Karpas-422 (cell line): ENCODE measurements around the gene NTF4. TPM values are rescaled to one million over a fixed set of nuclear protein-coding genes. Genes with fewer than 3 reads are reported as not detected.

Experiments
- DNase-seq: peaks from one replicate; pipeline ENCODE4 v3.0.0-alpha.2; 2015
- H2AFZ ChIP-seq: fragments of 200-600 bp; sonication (generic); 2 replicates; pipeline ENCODE4 v1.6.1; 2014; ENCODE audit warnings: antibody characterized with exemption, low read length, mixed read lengths
- H3K27ac ChIP-seq: fragments of 200-600 bp; sonication (generic); 2 replicates; pipeline ENCODE4 v1.5.1; 2014; ENCODE audit warnings: mild to moderate bottlenecking, low read length, moderate library complexity
- H3K27me3 ChIP-seq: fragments of 200-600 bp; sonication (generic); 2 replicates; pipeline ENCODE4 v1.6.1; 2014; ENCODE audit warnings: low read length, mixed read lengths
- H3K36me3 ChIP-seq: fragments of 200-600 bp; sonication (generic); 2 replicates; pipeline ENCODE4 v1.6.1; 2014; ENCODE audit warnings: low read length, mixed read lengths; ENCODE audit not compliant: insufficient read depth
- H3K4me1 ChIP-seq: fragments of 200-600 bp; sonication (generic); 2 replicates; pipeline ENCODE4 v1.6.1; 2014; ENCODE audit warnings: mild to moderate bottlenecking, low read length, mixed read lengths
- H3K4me2 ChIP-seq: fragments of 200-600 bp; sonication (generic); 2 replicates; pipeline ENCODE4 v1.6.1; 2014; ENCODE audit warnings: low read length, low read depth, mild to moderate bottlenecking; ENCODE audit not compliant: poor library complexity, severe bottlenecking
- H3K4me3 ChIP-seq: fragments of 200-600 bp; sonication (generic); 2 replicates; pipeline ENCODE4 v1.5.1; 2014; ENCODE audit warnings: mild to moderate bottlenecking, antibody characterized with exemption, low read length, mixed read lengths
- H3K79me2 ChIP-seq: fragments of 200-600 bp; sonication (generic); 2 replicates; pipeline ENCODE4 v1.6.1; 2014; ENCODE audit warnings: mild to moderate bottlenecking, low read length, mixed read lengths
- H3K9ac ChIP-seq: fragments of 200-600 bp; sonication (generic); 2 replicates; pipeline ENCODE4 v1.6.0; 2014; ENCODE audit warnings: low read length
- H3K9me2 ChIP-seq: fragments of 200-600 bp; sonication (generic), shearing (Covaris generic); replicated peaks from 2 replicates; pipeline ENCODE4 v1.6.0; 2014; ENCODE audit warnings: mild to moderate bottlenecking, low read length, moderate library complexity; ENCODE audit not compliant: insufficient read depth
- H3K9me3 ChIP-seq: fragments of 300-700, 200-600 bp; sonication (generic); 2 replicates; pipeline ENCODE4 v1.6.1; 2014; ENCODE audit warnings: low read length, mixed read lengths
- H4K20me1 ChIP-seq: fragments of 200-600 bp; sonication (generic); 2 replicates; pipeline ENCODE4 v1.6.1; 2014; ENCODE audit warnings: mild to moderate bottlenecking, antibody characterized with exemption, low read length, low read depth; ENCODE audit not compliant: insufficient read depth
- total RNA-seq: library from RNA; depleted of rRNA; stranded (reverse); fragments of >200 nt; shearing (Covaris generic); gene quantifications from 2 replicates; pipeline ENCODE4 v1.2.3, GENCODE V29; 2014; ENCODE audit warnings: low replicate concordance; rRNA removed

Gene NTF4, protein sequence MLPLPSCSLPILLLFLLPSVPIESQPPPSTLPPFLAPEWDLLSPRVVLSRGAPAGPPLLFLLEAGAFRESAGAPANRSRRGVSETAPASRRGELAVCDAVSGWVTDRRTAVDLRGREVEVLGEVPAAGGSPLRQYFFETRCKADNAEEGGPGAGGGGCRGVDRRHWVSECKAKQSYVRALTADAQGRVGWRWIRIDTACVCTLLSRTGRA
- total RNA-seq, result not detected in 2 replicates

DNA sequence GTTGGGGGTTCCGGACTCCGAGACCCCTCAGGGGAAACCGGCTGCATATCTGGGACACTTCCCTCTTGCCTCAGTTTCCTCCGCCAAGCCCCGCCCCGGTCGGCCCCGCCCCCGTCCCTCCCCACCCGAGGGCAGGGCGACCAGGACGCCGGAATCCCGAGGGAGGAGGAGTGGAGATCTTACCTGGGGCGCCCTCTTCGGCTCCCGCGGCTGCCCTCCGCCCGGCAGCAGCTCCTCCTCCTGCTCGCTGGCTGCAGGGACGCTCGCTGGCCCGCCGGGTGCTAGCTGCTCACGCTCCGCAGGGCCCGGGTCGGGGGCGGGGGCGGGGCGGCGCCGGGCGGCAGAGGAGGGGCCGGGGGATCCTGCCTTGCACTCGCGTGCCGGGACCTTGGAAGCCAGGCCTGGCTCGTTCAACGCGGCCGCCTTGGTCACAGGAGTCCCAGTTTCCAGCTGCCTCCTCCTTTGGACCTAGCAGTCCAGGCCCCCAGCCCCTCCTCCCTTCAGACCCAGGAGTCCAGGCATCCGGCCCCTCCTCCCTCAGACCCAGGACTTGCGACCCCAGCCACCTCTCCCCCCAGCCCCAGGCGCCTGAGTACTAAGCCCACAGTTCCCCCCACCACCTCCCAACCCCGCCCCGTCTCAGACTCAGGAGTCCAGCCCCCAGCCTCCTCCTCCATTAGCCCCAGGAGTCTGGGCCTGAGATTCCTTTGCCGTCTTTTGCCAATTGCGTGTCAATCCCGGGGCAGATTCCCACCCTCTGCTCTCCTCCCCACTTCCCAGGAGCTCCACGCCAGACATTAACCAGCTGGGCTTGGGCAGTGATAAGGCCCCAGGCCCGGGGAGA is at the start of gene NTF4:
Gene NTF4, minus strand, starts transcription at position 51 of the 844 bp plus-strand sequence. CDS start 2,821 bp downstream, outside the sequence.
- H3K36me3 ChIP-seq, result no peaks in the 10 kb centered on the region
- no peaks in the 10 kb centered on the region for H3K9me3 ChIP-seq
- no peak within 1 kb of the TSS for H3K4me2 ChIP-seq
- no peak within 1 kb of the TSS for H3K9ac ChIP-seq
- no peaks in the 10 kb centered on the region for H3K4me1 ChIP-seq
- no peaks in the 10 kb centered on the region for H3K27me3 ChIP-seq
- H4K20me1 ChIP-seq, result no peaks in the 10 kb centered on the region
- no peak within 1 kb of the TSS for H3K27ac ChIP-seq
- no peaks in the 10 kb centered on the region for H3K79me2 ChIP-seq
- no peak within 1 kb of the TSS for H3K4me3 ChIP-seq
- 0 out of 2 replicates have a peak, but pooled peaks cover 5% of the 10 kb centered on the region for H3K9me2 ChIP-seq
- H2AFZ ChIP-seq, result no peak within 1 kb of the TSS
- DNase-seq, result no peak

DNA sequence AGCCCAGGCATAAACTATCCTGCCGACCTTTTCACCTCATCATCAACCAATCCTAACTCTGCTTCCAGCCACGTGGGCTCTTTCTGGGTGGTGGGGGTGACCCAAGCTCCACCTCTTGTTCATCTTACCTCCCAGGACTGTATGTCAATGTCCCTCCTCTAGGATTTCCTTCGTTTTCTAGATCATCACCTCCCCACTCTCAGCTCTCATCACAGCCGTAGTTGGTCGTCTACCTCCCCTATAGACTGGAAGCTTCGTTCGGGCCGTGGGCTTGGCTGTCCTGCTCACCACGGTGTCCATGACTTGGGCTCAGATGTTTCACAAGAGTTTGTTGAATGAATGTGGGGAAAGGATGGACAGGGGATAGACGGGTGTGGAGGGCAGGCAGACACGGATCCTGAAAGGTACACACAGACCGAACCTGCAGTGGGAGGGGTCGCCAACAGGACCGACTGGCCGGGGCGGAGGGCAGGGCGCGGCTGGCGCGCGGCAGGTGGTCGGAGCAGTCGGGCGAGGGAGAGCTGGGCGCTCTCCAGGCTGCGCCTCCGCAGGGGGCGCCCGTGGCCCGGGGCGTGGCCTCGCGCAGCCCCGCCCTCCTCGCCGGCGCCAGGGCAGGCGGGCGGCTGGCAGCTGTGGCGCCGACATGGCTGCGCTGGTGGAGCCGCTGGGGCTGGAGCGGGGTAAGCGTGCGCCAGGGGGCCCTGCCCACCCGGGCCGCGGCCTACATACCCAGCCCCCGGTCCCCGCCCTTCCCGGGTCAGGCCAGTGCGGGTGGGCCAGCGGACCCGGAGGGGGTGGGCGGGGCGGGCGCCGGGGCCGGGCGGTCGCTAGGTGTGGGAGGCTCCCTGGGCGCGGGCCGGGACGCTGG is 49.4 kb upstream of the NTF4 start, which contains the start of gene LIN7B:
Gene LIN7B, plus strand, starts transcription at position 609 of the 868 bp plus-strand sequence. Its CDS starts 35 bp downstream, at position 644.
- H3K36me3 ChIP-seq, result peaks cover 7% of the 10 kb centered on the region; the same call in 1 of the 2 replicates
- no peaks in the 10 kb centered on the region for H3K9me3 ChIP-seq
- no peak within 1 kb of the TSS for H3K27ac ChIP-seq
- H2AFZ ChIP-seq, result peak within 1 kb of the TSS; percentile 92
- H3K27me3 ChIP-seq, result no peaks in the 10 kb centered on the region
- H3K4me2 ChIP-seq, result peak within 1 kb of the TSS; percentile 73
- peak within 1 kb of the TSS; percentile 77 for H3K9ac ChIP-seq
- H3K9me2 ChIP-seq, result no peaks in the 10 kb centered on the region
- H3K4me3 ChIP-seq, result peak within 1 kb of the TSS; percentile 85
- no peaks in the 10 kb centered on the region for H3K79me2 ChIP-seq
- peak; percentile 94 for DNase-seq
- H3K4me1 ChIP-seq, result peaks cover 35% of the 10 kb centered on the region
- H4K20me1 ChIP-seq, result peaks cover 9% of the 10 kb centered on the region; the same call in 1 of the 2 replicates

DNA sequence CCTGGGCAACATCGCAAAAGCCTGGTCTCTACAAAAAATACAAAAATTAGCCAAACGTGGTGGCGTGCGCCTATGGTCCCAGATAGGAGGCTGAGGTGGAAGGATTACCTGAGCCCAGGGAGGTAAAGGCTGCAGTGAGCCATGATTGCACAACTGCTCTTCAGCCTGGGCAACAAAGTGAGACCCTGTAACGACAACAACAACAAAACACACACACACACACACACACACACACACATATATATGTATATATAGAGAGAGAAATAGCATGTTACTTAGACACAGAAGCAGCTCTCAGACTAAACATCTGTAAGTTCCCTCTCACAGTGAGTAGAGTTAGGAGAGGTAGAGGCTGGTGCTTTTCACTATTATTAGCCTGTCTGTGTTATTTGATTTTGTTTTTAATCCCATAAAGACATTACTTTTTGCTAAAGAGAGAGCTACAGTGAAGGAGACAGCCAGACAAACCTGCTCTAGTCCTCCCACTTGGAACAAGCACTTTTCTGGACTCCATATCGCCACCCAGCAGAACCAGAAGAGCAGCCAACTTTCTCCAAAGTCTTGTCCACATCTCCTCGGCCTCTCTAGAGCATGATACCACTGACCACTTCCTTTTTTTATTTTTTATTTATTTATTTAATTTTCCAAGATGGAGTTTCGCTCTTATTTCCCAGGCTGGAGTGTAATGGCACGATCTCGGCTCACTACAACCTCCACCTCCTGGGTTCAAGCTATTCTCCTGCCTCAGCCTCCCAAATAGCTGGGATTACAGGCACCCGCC is 46.8 kb upstream of the NTF4 start:
- Histone ChIP-seq H3K4me3 (no peak overlapping the region), H2AFZ (no peak overlapping the region), H3K9me2 (no peaks in the 10 kb centered on the region), H3K9ac (no peak overlapping the region), H3K27ac (no peak overlapping the region), H3K36me3 (peaks cover 27% of the 10 kb centered on the region), H3K4me2 (no peak overlapping the region), H3K79me2 (no peaks in the 10 kb centered on the region), H4K20me1 (peaks cover 34% of the 10 kb centered on the region), H3K9me3 (no peaks in the 10 kb centered on the region), H3K27me3 (no peaks in the 10 kb centered on the region), H3K4me1 (peaks cover 19% of the 10 kb centered on the region)
- no peak for DNase-seq

DNA sequence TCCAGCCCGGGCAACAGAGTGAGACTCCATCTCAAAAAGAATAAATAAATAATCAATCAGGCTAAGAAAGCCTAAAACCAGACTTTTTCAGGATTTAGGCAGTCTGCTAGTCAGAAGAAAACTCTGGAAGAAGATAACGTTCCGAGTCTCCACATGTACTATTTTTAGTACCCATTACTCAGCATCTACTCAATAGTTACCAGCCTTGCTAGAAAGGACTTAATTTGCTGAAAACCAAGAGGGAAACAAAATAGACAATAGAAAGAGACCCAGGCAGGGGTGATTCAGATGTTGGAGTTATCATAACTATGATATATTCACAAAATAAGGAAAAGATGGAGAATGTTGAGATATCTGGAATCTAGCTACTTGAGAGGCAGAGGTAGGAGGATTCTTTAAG is 45.9 kb upstream of the NTF4 start:
- Histone ChIP-seq H3K36me3 (peaks cover 34% of the 10 kb centered on the region), H3K4me2 (no peak overlapping the region), H3K9ac (no peak overlapping the region), H2AFZ (no peak overlapping the region), H3K4me1 (peaks cover 13% of the 10 kb centered on the region), H4K20me1 (peaks cover 41% of the 10 kb centered on the region), H3K27me3 (no peaks in the 10 kb centered on the region), H3K9me2 (no peaks in the 10 kb centered on the region), H3K79me2 (no peaks in the 10 kb centered on the region), H3K4me3 (no peak overlapping the region), H3K9me3 (no peaks in the 10 kb centered on the region), H3K27ac (no peak overlapping the region)
- DNase-seq, result no peak

DNA sequence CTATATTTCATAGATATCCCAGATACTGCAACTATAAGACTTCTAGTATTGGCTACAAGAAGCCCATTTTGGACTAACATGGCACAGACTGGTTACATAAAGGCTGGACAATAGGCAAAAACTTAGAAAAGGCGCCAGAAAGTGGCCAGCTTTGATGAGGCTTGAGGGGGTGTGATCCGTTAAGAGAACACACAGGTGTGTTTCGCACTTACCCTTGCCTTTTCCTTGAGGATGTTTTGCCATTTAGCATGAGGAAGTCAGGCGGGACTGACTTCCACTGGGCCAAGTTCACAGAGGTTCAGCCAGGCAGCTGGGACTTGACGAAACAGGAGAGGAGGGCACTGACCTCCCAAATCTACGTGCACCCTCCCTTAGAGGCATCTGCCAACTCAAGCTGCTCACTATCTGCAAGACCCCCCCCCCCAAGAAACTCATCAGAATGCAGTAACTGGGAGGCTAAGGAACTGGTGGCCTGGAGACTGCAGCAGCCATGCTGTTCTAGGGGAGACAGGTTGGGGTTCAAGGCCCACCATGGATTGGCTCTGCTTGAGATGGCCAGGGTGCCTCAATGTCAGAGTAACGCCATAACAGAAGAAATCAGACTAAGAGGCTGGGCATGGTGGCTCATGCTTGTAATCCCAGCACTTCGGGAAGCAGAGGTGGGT is 45.1 kb upstream of the NTF4 start:
- H3K4me1 ChIP-seq, result peaks cover 7% of the 10 kb centered on the region
- H3K79me2 ChIP-seq, result no peaks in the 10 kb centered on the region
- H3K9me2 ChIP-seq, result no peaks in the 10 kb centered on the region
- H3K4me3 ChIP-seq, result no peak overlapping the region
- H2AFZ ChIP-seq, result no peak overlapping the region
- peaks cover 45% of the 10 kb centered on the region for H4K20me1 ChIP-seq
- no peak for DNase-seq
- no peak overlapping the region for H3K4me2 ChIP-seq
- no peaks in the 10 kb centered on the region for H3K9me3 ChIP-seq
- peaks cover 40% of the 10 kb centered on the region for H3K36me3 ChIP-seq
- no peak overlapping the region for H3K9ac ChIP-seq
- H3K27me3 ChIP-seq, result no peaks in the 10 kb centered on the region
- no peak overlapping the region for H3K27ac ChIP-seq

DNA sequence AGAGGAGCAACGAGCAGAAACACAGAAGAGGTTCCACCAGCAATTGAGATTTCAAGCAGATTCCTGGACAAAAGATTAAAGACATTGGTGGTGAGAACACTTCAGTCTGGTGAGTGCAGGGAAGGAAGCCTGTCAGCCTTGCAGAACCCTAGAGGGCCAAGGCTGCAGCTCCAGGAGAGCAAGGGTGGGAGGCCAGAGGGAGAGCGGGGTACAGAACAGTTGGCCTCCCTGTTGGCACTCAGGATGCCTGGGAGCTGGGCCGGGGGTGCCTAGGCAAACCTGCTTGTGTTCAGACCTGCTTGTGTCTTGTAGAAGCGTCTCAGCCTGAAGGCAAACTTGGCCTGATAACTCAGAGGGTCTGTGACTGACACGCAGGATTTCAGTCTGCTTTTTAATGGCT is 44.4 kb upstream of the NTF4 start:
- Histone ChIP-seq H3K36me3 (peaks cover 44% of the 10 kb centered on the region), H3K4me1 (peaks cover 5% of the 10 kb centered on the region), H3K9me3 (no peaks in the 10 kb centered on the region), H3K4me2 (no peak overlapping the region), H3K27me3 (no peaks in the 10 kb centered on the region), H3K4me3 (no peak overlapping the region), H4K20me1 (peaks cover 52% of the 10 kb centered on the region), H3K27ac (no peak overlapping the region), H3K79me2 (no peaks in the 10 kb centered on the region), H2AFZ (no peak overlapping the region), H3K9ac (no peak overlapping the region), H3K9me2 (no peaks in the 10 kb centered on the region)
- no peak for DNase-seq
